ENCODE results near the gene GSTA2.
"Not testable (repeated sequence)": the region's sequence is repeated elsewhere in the genome, so short reads cannot be mapped to it uniquely, and the experiment has no call there.

DNA sequence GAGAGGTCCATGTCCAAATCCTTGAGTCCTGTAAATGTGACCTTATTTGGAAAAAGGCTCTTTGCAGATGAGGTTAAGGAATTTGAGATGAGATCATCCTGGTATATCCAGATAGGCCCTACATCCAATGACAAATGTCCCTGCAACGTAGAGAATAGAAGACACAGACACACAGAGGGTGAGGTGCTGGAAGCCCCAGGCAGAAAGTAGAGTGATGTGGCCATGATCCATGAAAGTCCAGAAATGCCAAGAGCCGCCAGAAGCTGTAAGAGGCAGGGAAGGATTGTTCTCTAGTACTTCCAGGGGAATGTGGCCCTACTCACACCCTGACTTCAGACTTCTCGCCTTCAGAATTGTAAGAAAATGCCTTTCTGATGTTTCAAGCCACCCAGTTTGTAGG is 16.0 kb downstream of the GSTA2 start:
- not testable (repeated sequence) for TF ChIP-seq CTCF, POLR2A (IDR thresholded peaks at IDR 0.05)

Measured in esophagus squamous epithelium (tissue), 4 donors.